Midbrain (tissue), 1 donor: ENCODE results near the gene TLK1.

Source experiments
- DNase-seq: peaks from one replicate; lab custom pipeline; 2025; lab: John Stamatoyannopoulos, UW

TLK1 gene

DNA sequence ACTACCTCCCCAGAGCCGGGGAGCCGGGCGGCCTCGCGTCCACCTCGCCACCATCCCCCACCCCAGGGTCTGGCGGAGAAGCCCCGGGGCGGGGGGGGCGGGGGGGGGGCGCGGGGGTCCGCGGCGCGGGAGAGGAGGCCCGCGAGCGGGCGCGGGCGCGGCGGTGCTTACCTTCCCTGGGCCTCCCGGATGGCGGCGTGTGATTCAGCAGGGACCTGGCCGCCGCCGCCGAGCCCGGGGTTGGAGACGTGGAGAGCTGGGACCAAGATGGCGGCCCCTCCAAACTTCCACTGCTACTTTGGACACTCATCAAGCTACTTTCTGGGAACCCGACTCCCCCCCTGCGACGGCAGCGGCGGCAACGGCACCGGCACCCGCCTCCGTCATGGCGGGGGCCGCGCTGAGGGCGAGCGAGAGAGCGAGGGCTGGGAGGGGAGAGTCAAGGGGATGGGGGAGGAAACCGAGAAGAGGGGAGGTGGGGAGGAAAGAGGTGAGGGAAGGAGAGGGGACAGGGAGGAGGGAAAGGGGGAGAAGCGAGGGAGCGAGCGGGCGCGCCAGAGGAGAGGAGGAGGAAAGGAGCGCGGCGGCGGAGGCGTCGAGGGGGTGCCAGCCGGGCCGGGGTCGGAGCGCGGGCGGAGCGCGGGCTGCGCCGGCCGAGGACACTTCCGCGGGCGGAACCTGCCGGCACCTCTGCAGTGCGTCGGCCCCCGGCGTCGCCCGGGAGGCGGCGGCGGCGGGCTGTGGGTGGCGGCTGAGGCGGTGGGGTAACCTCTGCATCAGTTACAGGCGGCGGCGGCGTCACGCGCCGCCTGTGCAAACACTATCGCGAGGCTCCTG is at the start of gene TLK1:
TSS of gene TLK1 (minus strand) at position 775 of the 837 bp plus-strand sequence. CDS start at position 310, 465 bp downstream.
- DNase-seq = peak; percentile 50

DNA sequence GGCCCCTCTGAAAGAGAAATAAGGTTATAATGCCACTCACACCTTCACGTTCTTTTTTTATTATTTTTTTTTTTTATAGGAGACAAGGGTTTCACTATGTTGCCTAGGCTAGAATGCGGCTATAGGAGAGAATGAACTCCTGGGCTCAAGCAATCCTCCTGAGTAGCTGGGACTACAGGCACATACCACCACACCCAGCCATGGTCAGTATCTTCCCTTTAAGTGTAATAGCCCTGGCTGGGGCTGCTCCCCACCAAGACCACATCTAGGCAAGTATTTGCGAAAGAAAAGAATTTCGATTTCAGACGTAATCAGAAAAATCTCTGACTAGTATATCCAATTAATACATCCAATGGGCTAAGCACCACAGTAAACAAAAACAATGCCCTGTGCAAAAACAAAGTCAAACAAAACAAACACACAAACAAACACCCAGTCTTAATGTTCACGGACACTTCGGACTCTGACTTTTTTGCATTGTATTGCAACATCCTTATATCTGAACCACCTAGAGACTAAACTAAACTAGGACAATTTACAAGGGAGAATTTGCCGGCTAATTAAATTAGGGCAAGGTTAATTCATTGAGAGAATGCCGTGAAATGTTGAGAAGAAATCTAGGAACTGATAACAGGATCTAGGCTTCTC is 49.6 kb upstream of the TLK1 start:
- DNase-seq = no peak

DNA sequence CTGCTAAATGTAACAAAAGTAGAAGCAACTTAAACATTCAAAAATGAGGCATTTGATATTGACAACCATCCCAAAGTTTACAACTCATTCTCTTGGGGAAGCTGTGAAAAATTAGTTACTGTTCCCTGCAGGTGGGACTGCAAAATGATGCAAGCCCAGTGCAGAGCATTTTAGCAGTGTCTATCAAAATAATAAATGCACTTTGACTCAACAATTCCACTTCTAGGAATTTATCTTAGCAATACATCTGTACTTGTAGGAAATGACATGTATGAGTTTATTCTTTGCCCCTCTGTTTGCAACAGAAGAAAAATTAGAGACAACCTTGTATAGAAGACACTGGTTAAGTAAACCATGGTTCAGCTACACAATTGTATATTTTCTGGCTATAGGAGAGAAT is 48.0 kb upstream of the TLK1 start:
- DNase-seq = no peak

DNA sequence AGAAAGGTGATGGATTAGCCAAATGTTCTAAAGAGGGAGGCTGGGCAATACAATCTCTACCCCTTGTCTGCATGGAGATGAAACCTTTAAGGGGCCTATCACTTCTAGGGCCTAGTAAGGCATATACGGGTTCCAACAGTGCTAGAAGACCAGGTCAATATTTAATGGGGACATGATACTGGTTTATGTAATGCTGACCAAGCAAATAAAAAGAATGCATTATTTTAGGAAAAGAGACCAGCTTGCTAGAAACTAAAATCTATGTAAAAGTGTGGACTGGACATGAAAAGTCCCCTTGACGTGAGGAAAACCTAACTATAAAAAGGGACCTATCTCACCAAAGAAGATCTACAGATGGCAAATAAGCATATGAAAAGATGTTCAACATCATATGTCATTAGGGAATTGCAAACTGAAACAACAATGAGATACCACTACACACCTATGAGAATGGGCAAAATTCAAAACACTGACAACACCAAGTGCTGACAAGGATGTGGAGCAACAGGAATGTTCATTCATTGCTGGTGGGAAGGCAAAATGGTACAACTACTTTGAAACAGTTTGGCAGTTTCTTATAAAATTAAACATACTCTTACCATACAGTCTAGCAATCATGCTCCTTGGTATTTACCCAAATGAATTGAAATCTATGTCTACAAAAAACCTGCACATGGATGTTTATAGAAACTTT is 45.9 kb upstream of the TLK1 start:
- DNase-seq = no peak

DNA sequence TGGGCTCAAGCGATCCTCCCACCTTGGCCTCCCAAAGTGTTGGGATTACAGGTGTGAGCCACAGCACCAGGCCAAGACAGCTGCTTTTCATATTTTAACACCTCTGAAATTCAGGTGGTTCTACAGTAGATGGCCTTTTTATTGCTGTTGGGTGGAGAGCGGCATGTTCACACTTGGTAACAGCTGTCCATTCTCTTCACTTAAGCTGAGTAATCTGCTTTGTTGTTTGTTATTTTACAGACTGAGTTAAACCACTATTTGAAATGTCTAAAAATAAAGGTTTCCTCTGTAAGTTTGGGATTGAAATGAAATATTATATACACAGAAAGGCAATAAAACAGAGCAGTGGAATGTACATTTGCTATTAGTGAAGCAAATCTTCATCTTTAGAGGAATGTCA is 44.9 kb upstream of the TLK1 start:
- DNase-seq = no peak

DNA sequence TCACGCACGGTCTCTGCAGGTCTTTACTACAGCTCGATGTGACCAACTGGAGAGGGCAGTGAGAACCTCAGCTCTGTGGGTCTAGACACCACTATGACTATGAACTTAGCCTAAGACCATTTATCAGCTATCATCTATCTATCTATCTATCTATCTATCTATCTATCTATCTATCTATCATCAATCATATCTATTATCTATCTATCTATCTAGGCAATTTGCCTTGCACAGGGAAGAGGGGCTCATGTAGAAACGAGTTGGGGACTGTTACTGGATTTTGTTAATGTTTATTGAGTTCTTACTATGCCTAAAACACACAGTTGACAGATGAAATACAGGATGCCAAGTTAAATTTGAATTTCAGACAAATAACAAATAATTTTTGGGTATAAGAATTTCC is 41.1 kb upstream of the TLK1 start:
- no peak for DNase-seq

DNA sequence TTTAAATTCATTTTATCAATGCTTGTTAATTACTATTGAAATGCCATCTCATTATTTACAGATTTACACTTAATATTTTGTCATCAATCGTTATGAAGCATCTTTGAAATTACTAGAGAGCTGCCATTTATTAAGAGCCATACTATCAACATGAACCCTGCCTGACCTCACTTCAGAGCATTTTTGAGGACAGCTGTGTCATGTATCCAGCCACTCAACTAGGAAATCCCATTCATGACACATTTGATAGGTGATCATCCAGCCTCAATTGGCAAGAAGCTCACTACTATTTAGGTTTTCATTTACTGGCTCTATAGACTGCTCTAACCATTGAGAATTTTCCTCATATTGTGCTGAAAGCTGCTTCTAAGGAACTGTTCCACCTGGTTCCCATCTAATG is 40.6 kb upstream of the TLK1 start:
- DNase-seq = no peak

DNA sequence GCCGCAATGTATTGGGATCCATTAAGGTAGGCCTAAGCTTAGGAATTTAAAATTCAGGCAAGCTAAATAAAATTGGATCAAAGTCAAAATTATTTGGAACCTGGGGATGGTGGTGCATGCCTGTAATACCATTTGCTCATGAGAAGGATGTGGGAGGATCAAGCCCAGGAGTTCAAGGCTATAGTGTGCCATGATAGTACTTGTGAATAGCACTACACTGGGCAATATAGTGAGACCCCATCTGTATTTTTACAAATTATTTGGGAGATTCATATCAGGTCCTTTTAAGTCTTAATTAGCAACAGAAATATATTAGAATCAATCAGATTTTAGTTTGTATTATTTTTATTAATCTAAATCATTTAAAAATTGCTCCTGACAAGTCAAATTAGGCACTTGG is 39.8 kb upstream of the TLK1 start:
- no peak for DNase-seq

DNA sequence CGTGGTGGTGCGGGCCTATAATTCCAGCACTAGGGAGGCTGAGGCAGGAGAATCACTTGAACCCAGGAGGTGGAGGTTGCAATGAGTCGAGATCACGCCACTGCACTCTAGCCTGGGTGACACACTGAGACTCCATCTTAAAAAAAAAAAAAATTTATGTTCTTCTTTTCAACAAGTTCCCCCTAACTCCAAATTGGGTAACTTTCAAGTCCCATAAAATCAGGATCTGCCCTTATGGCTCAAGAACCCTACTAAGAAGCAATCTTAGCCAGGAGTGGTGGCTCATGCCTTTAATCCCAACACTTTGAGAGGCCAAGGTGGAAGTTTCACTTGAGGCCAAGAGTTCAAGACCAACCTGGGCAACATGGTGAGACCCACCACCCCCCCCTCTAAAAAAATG is 30.3 kb upstream of the TLK1 start:
- no peak for DNase-seq

DNA sequence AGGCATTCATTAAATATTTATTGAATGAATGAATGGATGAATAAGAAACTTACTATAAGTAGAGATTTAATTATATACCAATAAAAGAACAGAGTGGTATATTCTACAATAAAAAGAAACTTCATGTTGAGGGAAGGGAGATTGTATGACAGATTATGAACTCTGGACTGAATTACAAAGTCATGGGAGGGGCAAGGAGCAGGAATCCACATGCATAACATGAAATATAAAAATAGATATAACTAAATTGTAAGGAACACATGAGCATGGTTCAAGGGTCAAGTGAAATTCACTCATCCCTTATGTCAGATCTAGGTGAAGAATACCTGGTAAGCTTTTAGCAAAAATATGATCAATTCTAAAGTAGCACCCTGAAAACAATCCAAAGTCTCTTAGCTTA is 27.1 kb upstream of the TLK1 start:
- DNase-seq = no peak

DNA sequence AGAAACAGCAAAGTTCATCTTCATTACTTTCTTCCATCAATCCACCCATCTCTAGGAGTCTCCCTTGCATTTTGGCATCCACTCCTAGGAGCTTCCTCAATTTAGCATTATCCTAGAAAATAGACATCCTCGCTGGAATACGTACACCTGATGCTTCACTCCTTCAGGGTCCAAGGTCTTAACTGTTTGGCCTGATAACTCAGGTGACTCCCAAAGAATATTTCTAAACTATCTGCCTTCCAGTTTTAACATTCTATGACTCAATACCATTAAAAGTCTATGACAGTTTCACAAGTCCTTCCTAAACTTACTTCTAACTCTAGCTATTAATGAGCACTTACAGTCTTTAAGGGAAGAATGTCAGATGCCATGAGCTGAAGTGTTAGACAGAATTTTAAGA is 26.5 kb upstream of the TLK1 start:
- no peak for DNase-seq

DNA sequence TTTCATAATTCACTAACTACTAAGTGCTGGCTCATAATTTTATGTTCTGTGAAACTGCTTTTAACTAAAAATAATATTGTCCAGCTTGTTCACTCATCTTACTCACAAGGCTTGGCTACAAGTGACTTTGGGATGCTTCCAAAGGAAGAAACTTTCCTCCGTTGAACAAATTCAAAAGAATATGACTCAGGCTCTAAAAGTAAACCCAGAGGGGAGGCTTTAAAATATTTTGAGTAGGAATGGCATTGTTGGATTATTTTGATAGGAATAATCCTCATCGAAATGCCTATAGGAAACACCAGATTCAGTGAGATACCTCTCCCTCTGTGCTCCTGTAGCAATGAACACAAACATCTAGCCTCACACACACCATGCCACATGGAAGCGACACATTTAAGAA is 25.2 kb upstream of the TLK1 start:
- no peak for DNase-seq

DNA sequence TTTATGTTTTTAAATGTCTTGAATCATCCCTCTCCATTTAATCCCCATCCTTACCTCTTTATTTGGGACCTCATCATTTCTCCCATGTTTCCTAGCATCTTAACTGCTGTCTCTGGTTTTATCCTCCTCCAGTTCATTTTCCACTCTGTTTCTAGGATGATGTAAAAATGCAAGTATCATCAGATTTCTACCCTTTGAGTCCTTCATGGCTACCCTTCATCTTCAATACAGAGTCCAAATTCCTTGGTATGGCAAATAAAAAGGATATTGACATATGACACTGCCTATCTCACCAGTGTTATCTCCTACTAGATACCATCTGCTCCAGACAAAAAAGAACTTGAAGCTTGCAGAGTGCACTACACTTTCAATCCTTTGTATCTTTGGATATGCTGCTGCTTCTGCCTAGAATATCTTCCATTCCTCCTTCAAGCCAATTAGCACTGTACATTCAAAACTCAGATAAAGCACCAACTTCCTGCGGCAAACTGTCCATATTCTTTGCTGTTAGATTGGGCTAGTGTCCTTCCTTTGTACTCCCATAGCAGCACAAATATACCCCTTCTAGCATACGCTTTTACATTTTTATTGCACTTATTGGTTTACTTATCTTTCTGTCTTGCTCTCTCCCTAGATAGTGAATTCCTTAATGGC is 24.6 kb upstream of the TLK1 start:
- DNase-seq = no peak

DNA sequence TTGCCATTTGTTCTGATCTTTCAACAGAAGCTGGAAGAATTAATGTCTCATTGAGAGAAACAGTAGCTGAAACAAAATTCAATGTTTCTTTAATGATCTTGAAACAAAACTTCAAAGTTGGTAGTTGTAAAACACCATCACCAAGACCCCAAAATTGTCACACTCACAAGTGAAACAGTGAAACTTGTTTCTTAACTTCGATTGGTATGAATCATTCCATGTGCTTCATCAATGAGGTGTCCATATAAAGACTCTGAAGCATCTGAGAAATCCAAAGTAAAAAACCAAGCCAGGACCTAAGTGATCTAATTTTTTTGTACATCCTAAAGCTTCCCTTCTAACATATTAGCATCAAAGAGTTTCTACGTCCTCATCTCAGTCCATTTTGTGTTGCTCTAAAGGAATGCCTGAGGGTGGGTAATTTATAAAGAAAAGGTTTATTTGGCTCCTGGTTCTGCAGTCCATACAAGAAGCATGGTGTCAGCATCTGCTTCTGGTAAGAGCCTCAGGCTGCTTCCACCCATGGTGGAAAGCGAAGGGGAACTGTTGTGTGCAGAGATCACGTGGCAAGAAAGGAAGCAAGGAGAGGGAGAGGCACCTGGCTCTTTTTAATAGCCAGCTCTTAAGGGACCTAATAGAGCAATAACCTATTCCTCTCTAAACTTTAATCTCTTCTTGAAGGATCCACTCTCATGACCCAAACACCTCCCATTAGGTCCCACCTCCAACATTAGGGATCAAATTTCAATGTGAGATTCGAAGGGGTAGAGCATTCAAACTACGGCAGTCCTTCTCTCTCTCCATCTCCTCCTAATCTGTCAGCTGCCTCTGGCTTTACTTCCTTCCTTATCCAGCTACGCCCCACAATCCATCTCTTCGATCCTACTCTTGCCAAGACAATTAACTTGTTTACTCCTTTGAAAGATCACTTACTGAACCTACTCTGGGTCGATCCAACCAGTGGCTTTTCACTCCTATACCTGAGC is 20.7 kb upstream of the TLK1 start:
- DNase-seq = no peak

DNA sequence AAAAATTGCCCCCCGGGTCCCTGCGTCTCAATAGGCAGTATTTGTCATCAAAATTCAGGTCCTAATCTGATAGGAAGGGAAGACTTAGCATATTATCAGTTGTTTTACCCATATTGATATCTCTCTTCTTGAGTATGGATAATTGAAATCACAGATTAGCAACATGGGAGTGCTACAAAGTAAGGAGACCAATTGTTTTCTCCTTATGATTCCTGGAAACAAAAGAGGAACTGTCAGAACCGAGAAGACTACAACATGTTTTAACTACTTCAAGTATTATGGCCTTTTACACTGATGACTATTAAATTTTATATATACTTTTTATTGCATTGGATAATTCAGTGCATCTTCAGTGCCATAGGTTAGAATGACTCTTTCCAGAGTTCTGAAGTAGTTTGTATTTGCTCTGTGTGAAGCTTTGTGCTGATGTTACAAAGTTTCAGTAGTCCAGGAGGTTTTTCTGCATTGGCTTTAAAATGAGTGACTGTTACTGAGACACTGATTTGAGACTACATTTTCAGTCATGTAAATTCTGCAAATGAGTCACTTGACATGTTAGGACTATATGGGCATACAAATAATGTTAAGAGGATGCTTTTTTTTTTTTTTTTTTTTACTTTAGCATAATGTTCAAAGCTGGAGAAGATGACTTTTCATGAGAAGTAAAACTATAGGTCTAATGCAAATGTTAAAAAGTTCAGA is 19.7 kb upstream of the TLK1 start:
- no peak for DNase-seq

DNA sequence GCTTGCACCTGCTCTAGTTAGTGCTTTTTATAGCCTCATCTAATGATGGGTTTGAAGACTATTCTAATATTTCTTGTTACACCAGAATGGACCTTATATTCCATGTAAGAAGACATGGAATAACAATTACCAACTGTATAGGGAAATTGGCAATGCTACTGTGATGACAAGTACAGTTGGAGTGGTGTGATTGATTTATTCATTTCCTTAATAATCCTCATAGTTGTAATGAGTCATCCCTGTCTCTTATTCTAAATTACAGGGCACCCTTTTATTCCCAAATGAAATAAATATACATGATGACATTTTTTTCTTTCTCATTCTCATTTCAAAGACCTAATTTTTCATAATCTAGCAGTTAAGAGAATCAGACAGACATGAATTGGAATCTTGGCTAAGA is 18.3 kb upstream of the TLK1 start:
- no peak for DNase-seq

DNA sequence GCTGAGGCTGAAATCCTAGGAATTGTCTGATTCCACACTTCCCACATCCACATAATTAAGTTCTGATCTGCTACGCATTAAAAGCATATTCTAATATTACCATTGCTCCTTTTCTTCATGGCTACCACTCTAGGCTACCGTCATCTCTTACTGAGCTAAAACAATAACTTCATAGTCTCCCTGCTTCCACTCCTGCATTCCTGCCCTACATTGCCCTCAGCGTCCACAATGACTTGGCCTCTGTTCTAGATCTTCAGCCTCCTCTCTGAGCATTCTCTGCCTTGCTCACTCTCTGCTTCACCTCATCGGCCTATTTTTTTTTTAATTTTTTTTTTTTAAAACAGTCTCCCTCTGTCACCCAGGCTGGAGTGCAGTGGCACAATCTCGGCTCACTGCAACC is 15.8 kb upstream of the TLK1 start:
- no peak for DNase-seq

DNA sequence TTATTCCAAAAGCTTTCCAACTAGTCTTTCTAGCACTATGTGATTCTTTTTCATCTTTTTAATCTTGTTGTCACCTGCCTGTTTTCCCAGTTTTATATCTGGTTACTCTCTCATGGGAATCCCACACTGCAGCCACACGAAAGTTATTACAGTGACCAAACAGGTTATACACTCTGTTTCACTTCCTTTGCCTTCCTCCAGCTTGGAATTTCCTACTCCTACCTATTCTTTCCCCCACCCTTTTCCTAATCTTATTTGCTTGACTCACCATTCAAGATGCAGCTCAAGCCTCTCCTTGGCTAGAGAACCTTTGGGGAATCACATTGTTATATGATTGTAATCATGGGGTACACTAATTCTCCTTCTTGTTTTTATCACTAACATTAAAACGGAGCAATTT is 13.4 kb upstream of the TLK1 start:
- no peak for DNase-seq

DNA sequence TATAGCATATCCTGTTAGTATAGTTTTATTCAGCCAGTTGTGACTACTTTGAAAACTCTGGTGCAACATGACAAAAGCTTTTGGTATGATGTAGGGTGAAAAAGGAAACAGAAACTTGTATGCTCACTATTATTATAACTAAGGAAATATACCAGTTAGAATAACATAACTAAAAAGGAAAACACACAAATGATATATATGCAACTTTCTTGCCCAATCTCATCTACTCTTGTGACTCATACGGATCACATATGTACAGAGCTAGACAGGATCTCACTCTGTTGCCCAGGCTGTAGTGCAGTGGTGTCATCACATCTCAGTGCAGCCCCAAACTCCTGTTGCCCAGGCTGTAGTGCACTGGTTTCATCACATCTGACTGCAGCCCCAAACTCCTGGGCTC is 12.4 kb upstream of the TLK1 start:
- no peak for DNase-seq

DNA sequence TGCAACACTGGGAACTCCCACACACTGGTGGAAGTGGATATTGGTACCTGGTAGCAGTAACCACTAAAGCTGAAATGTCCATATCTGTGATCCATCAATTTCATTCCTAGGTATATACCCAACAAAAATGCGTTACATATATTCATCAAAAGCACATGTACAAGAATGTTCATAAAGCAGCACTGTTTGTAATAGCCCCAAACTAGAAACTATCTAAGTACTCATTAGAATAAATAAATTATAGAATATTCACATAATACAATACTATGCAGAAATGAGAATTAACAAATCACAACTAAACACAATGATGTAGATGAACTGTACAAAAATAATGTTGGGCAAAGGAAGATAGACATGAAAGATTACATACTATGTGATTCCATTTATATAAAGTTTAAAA is 11.1 kb upstream of the TLK1 start:
- no peak for DNase-seq

DNA sequence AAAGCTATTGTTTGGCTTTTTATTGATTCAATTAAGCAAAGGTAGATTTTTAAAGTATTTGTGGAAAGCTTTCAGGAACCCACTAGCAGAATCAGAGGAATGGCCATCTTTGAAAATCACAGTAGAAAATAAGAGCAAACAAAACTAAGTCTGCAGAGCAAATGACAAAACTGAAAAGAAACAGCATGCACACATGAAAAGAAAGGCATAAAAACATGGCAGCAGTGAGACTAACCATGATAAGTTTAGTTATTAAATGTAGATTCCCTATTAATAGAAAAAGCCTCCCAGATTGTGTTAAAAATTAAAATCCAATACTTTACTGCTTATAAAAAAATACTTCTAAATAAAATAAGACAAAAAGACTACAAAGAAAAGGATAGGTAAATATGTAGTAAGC is 9.1 kb upstream of the TLK1 start:
- no peak for DNase-seq
